ENCODE measurements around the gene NDE1. TPM values are rescaled to one million over a fixed set of nuclear protein-coding genes. Genes with fewer than 3 reads are reported as not detected.
A peak's percentile ranks its signal among the peaks of the same experiment; 100 is the strongest.

Gene NDE1
- polyA plus RNA-seq, 2 of the 4 experiments (the other 2 are of a cell fraction): 27.6 to 30.6 TPM

- Histone ChIP-seq H3K4me3 (no peak overlapping the region), H3K9me3 (no peaks in the 10 kb centered on the region), H3K4me2 (no peak overlapping the region), H3K4me1 (no peaks in the 10 kb centered on the region), H3K27ac (no peak overlapping the region)
- ChIA-PET CTCF (interaction anchor here (0.6 kb wide), 1 partner anchor 19 kb away, joined by 4 read pairs; no protein-coding TSS in a partner anchor), POLR2A (no interaction called here)
- WGBS (ENCODE audit: missing lambda C conversion rate): 83% methylated on average over 16 of the region's 18 CpGs
- FAIRE-seq (no peak), DNase-seq (ENCODE audit: low read depth in 1 of 2, low spot score in 1 of 2) (no peak), ATAC-seq (no peak)
- TF ChIP-seq KDM1A (IDR thresholded peaks at IDR 0.05; ENCODE audit: low read depth) (no peak), RARB (CRISPR knock-in tag; IDR thresholded peaks at IDR 0.05) (no peak), USF2 (IDR thresholded peaks at IDR 0.05) (no peak), FOXS1 (CRISPR knock-in tag; IDR thresholded peaks at IDR 0.05) (no peak), EHF (CRISPR knock-in tag; IDR thresholded peaks at IDR 0.05) (no peak), TP53 (CRISPR knock-in tag; IDR thresholded peaks at IDR 0.05) (no peak), CHD4 (IDR thresholded peaks at IDR 0.05; ENCODE audit: borderline replicate concordance) (no peak), CBX8 (IDR thresholded peaks at IDR 0.05) (no peak), HOXB13 (CRISPR knock-in tag; IDR thresholded peaks at IDR 0.05; ENCODE audit: low read depth) (no peak), HDAC2 (IDR thresholded peaks at IDR 0.05) (no peak), RNF2 (IDR thresholded peaks at IDR 0.05; ENCODE audit: borderline replicate concordance, low read depth) (no peak), ZFP36 (IDR thresholded peaks at IDR 0.05; ENCODE audit: borderline replicate concordance, partially characterized antibody) (no peak), E2F6 (IDR thresholded peaks at IDR 0.05; ENCODE audit: borderline replicate concordance, low read depth) (no peak), SREBF2 (IDR thresholded peaks at IDR 0.05) (no peak), NFE2L2 (conservative IDR thresholded peaks at IDR 0.05; ENCODE audit: low read length) (no peak)
Measured at GRCh38 chr16:15749985-15750384, 99.9 kb downstream of the NDE1 start.

- no peak for ATAC-seq
- POLR2A ChIA-PET: no interaction called here
- Histone ChIP-seq H3K4me3 (no peak overlapping the region), H3K4me1 (no peaks in the 10 kb centered on the region), H3K27ac (no peak overlapping the region), H3K4me2 (no peak overlapping the region), H3K9me3 (no peaks in the 10 kb centered on the region)
- 73% methylated on average over 7 of the region's 7 CpGs for WGBS (ENCODE audit: missing lambda C conversion rate)
- no peak for FAIRE-seq
- CTCF ChIA-PET: interaction anchor here (0.7 to 1.4 kb wide), 2 partner anchors 26 to 70 kb away, joined by 3 to 4 read pairs; no protein-coding TSS in a partner anchor
- no peak for DNase-seq (ENCODE audit: low read depth in 1 of 2, low spot score in 1 of 2)
- TF ChIP-seq BHLHE40 (IDR thresholded peaks at IDR 0.05; ENCODE audit: low read depth, low read length): no peak
- TF ChIP-seq EHF (CRISPR knock-in tag; IDR thresholded peaks at IDR 0.05): no peak
- TF ChIP-seq FOSB (CRISPR knock-in tag; IDR thresholded peaks at IDR 0.05): no peak
- no peak for TF ChIP-seq EP300 (IDR thresholded peaks at IDR 0.05)
- TF ChIP-seq EHMT2 (IDR thresholded peaks at IDR 0.05; ENCODE audit: low read depth): no peak
- no peak for TF ChIP-seq E2F6 (IDR thresholded peaks at IDR 0.05; ENCODE audit: borderline replicate concordance, low read depth)
- TF ChIP-seq SMC3 (IDR thresholded peaks at IDR 0.05): no peak
- TF ChIP-seq SREBF2 (IDR thresholded peaks at IDR 0.05): no peak
- no peak for TF ChIP-seq RAD21 (conservative IDR thresholded peaks at IDR 0.05 in 1 of 2, IDR thresholded peaks at IDR 0.05 in 1 of 2)
Measured at GRCh38 chr16:15751940-15752339, 101.9 kb downstream of the NDE1 start.

DNA sequence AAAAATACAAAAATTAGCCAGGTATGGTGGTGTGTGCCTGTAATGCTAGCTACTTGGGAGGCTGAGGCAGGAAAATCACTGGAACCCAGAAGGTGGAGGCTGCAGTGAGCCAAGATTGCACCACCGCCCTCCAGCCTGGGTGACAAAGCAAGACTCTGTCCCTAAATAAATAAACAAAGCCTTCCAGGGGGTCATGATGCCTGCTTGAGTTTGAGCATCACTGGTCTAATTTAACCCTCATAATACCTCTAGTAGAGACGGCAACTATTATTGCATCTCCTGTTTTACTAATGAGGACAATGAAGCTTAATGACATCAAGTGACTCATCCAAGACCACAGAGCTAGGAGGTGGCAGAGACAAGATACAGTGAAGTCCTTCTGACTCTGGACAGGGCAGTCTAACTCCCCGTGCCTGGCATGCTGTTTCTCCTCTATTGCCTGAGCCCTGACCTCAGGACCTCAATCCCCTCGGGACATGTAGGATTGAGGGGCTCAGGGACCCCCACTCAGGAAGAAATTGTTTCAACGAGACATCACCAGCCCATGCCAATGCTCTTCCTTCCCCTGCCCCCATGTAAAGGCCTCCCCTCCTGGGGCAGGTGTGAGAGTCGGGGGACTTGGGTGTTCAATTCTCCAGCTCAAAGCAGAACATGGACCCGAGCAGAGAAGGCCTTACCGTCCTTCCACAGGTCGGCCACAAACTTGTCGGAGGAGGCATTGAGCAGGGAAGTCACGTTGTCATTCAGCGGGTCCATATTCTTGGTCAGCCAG lies 102.9 kb downstream of the NDE1 start:
- no peak overlapping the region for H3K4me2 ChIP-seq
- ChIA-PET CTCF (interaction anchor here (1.4 kb wide), 1 partner anchor 25 kb away, joined by 4 read pairs; no protein-coding TSS in a partner anchor), POLR2A (no interaction called here)
- ATAC-seq (no peak), DNase-seq (ENCODE audit: low read depth in 1 of 2, low spot score in 1 of 2) (no peak), FAIRE-seq (no peak)
- no peaks in the 10 kb centered on the region for H3K9me3 ChIP-seq
- no peak for TF ChIP-seq RAD21 (conservative IDR thresholded peaks at IDR 0.05 in 1 of 2, IDR thresholded peaks at IDR 0.05 in 1 of 2)
- no peak for TF ChIP-seq NR3C1 (IDR thresholded peaks at IDR 0.05)
- no peak for TF ChIP-seq EHF (CRISPR knock-in tag; IDR thresholded peaks at IDR 0.05)
- no peak for TF ChIP-seq RFX5 (IDR thresholded peaks at IDR 0.05)
- no peak for TF ChIP-seq FOSL2 (IDR thresholded peaks at IDR 0.05)
- 0 out of 2 replicates have a peak, but pooled peaks have one; percentile 22 for TF ChIP-seq FOSL2 (CRISPR knock-in tag; IDR thresholded peaks at IDR 0.05)
- no peak for TF ChIP-seq POLR2AphosphoS2 (conservative IDR thresholded peaks at IDR 0.05; ENCODE audit: low read length)
- no peak for TF ChIP-seq USF2 (IDR thresholded peaks at IDR 0.05)
- no peaks in the 10 kb centered on the region for H3K4me1 ChIP-seq
- no peak overlapping the region for H3K4me3 ChIP-seq
- H3K27ac ChIP-seq: no peak overlapping the region
- 72% methylated on average over 12 of the region's 12 CpGs for WGBS (ENCODE audit: missing lambda C conversion rate)

Data from A549 (cell line).